HG03066 (cell line): ENCODE measurements around the gene PHF14.

ENCODE experiments used
- ATAC-seq: cut with Tn5 transposase; IDR thresholded peaks from one replicate; pipeline ENCODE4 v1.9.1; 2021; ENCODE audit warnings: low read depth; ENCODE audit not compliant: unreplicated experiment

The PHF14 gene

GRCh38 chr7:11203224-11203623 lies 229.6 kb downstream of the PHF14 start:
- ATAC-seq, result no peak

GRCh38 chr7:11203683-11204082 lies 230.0 kb downstream of the PHF14 start:
- no peak for ATAC-seq

GRCh38 chr7:11206177-11206899 lies 232.7 kb downstream of the PHF14 start:
- no peak for ATAC-seq

- ATAC-seq, result no peak
Measured at GRCh38 chr7:11207565-11207964, 233.9 kb downstream of the PHF14 start.

- no peak for ATAC-seq
Measured at GRCh38 chr7:11208883-11209465, 235.3 kb downstream of the PHF14 start.

- no peak for ATAC-seq
Measured at GRCh38 chr7:11210374-11210773, 236.7 kb downstream of the PHF14 start.

GRCh38 chr7:11212080-11212711 lies 238.5 kb downstream of the PHF14 start:
- peak; percentile 82 for ATAC-seq

GRCh38 chr7:11212816-11213215 lies 239.1 kb downstream of the PHF14 start:
- no peak for ATAC-seq

GRCh38 chr7:11213266-11213665 lies 239.6 kb downstream of the PHF14 start:
- no peak for ATAC-seq

- ATAC-seq, result no peak
Measured at GRCh38 chr7:11216276-11216675, 242.6 kb downstream of the PHF14 start.

- ATAC-seq, result no peak
Measured at GRCh38 chr7:11217848-11218565, 244.3 kb downstream of the PHF14 start.
